CD4-positive, alpha-beta T cell (primary cell): ENCODE data around the gene REC114. TPM values are rescaled to one million over a fixed set of nuclear protein-coding genes. Genes with fewer than 3 reads are reported as not detected.
"Not testable (repeated sequence)": the region's sequence is repeated elsewhere in the genome, so short reads cannot be mapped to it uniquely, and the experiment has no call there.

Experiments used
- ATAC-seq: fragments of 200-7000 bp; cut with Tn5 transposase; one replicate; pipeline ENCODE4 v1.10.0; 2022; ENCODE audit warnings: mild to moderate bottlenecking; ENCODE audit not compliant: poor library complexity
- CTCF ChIA-PET: fragments of 350-600 bp; sonication (Branson Sonifier 250); formaldehyde crosslinking; loops from one replicate; lab custom pipeline; 2021; ENCODE audit warnings: antibody characterized with exemption, inconsistent platforms; lab: Charles Lee
- POLR2A ChIA-PET: fragments of 350-600 bp; sonication (Branson Sonifier 250); formaldehyde crosslinking; loops from one replicate; lab custom pipeline; 2021; ENCODE audit warnings: antibody characterized with exemption, inconsistent platforms; lab: Charles Lee
- DNase-seq, 14 experiments: peaks; one replicate each; pipeline ENCODE4 v3.0.0-alpha.2; 2013 to 2020; ENCODE audit warnings: mixed read lengths in 2 of 14
- H3K27ac ChIP-seq, 2 donors: one replicate each; pipeline versions ENCODE4 v1.5.1 to v1.7.0; 2013; ENCODE audit warnings: low read length in 2 of 2, low read depth in 1 of 2, mild to moderate bottlenecking in 1 of 2
- H3K27me3 ChIP-seq, 2 experiments: 1 replicate in 1 of 2; 2 replicates in 1 of 2; pipeline versions ENCODE4 v1.6.1 to v1.7.0; 2013; ENCODE audit warnings: low read length in 2 of 2, control low read depth in 1 of 2, mild to moderate bottlenecking in 1 of 2, moderate library complexity in 1 of 2; ENCODE audit not compliant: insufficient read depth in 2 of 2, control insufficient read depth in 1 of 2
- H3K36me3 ChIP-seq: one replicate; pipeline ENCODE4 v1.6.1; 2013; ENCODE audit warnings: low read length, control low read depth; ENCODE audit not compliant: insufficient read depth
- H3K4me1 ChIP-seq: one replicate; pipeline ENCODE4 v1.6.1; 2013; ENCODE audit warnings: low read length, control low read depth; ENCODE audit not compliant: insufficient read depth
- H3K4me3 ChIP-seq: one replicate; pipeline ENCODE4 v1.5.1; 2013; ENCODE audit warnings: mild to moderate bottlenecking, low read length, moderate library complexity
- H3K9me3 ChIP-seq, 2 experiments: 1 replicate in 1 of 2; 2 replicates in 1 of 2; pipeline versions ENCODE4 v1.6.1 to v1.7.0; 2013; ENCODE audit warnings: low read length in 2 of 2, mild to moderate bottlenecking in 2 of 2, control low read depth in 1 of 2, moderate library complexity in 1 of 2; ENCODE audit not compliant: control insufficient read depth in 1 of 2, insufficient read depth in 1 of 2
- H3K27ac Mint-ChIP-seq: one replicate; pipeline ENCODE4 v1.8.0; 2020; ENCODE audit warnings: mixed read lengths
- H3K27me3 Mint-ChIP-seq: one replicate; pipeline ENCODE4 v1.8.0; 2021; ENCODE audit warnings: mixed read lengths
- H3K36me3 Mint-ChIP-seq: one replicate; pipeline ENCODE4 v1.8.0; 2021; ENCODE audit warnings: low read depth, mixed read lengths
- H3K4me1 Mint-ChIP-seq: one replicate; pipeline ENCODE4 v1.8.0; 2021; ENCODE audit warnings: low read depth, mixed read lengths
- H3K4me3 Mint-ChIP-seq: one replicate; pipeline ENCODE4 v1.8.0; 2020; ENCODE audit warnings: mild to moderate bottlenecking, mixed read lengths
- H3K9me3 Mint-ChIP-seq: one replicate; pipeline ENCODE4 v1.8.0; 2020; ENCODE audit warnings: mixed read lengths
- CTCF ChIP-seq: fragments of 200-600 bp; IDR thresholded peaks from one replicate; pipeline ENCODE4 v1.8.0; 2022; ENCODE audit warnings: antibody characterized with exemption, mild to moderate bottlenecking
- intact Hi-C, 2 experiments: fragments of 100-400 bp; cut with DNase I in 1 of 2; cut with micrococcal nuclease in 1 of 2; formaldehyde crosslinking; loops; one replicate each; pipeline versions ENCODE4 v1.15.1 to v1.9.0; 2023 to 2025; cut with DNase I, micrococcal nuclease
- total RNA-seq, 174 experiments: library from RNA in 2 of 174; stranded (reverse) in 2 of 174; gene quantifications; one replicate each; pipeline ENCODE4 v1.2.3 and lab custom pipeline; 2021 to 2026

REC114 gene
- total RNA-seq, 2 experiments from 2014 or later, result not detected

DNA sequence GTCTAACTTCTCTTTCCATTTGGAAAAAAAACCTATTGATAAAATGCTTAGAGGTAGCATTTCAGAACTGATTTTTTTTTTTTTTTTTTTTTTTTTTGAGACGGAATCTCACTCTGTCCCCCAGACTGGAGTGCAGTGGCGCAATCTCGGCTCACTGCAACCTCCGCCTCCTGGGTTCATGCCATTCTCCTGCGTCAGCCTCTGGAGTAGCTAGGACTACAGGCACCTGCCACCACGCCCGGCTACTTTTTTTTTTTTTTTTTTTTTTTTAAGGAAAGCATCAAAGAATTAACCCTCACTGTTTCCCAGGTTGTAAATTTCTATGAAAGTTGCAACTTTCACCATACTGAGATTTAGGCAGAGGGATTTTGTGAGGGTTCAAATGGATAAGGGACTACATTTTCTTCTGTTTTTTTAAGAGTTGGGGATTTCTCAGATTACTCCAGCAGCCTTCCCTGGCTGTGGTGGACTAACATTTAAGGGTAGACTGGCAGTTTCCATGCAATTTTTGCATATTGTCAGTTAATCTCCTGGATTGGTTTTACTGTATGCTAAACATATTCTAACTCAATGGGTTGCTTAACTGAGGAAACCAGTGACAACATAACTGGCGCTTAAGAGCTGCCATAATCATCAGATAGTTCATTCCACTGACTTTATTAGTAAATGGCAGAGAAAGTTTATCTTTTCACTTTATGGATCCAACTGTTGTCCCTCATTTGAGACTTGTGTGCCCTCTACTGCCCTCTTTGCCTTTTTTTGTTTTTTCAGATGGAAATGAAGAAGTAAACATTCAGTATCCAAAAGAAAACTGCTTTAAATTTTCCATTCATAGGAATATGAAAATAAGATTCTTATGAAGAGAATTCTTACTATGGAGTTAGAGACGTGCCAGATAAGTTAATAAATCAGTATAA lies 96.5 kb downstream of the REC114 start:
- DNase-seq, result no peak
- no peaks in the 10 kb centered on the region for H3K27me3 ChIP-seq
- ChIA-PET CTCF (interaction anchor here (0.6 kb wide), 1 partner anchor 21 kb away, joined by 4 read pairs; no protein-coding TSS in a partner anchor), POLR2A (no interaction called here)
- H3K36me3 ChIP-seq, result no peaks in the 10 kb centered on the region
- Mint-ChIP-seq H3K27me3 (no peaks in the 10 kb centered on the region), H3K4me3 (no peak overlapping the region), H3K4me1 (no peaks in the 10 kb centered on the region), H3K27ac (no peak overlapping the region), H3K9me3 (no peaks in the 10 kb centered on the region), H3K36me3 (no peaks in the 10 kb centered on the region)
- TF ChIP-seq CTCF, result no peak
- H3K4me3 ChIP-seq, result no peak overlapping the region
- no peak overlapping the region for H3K27ac ChIP-seq
- H3K9me3 ChIP-seq, result no peaks in the 10 kb centered on the region
- H3K4me1 ChIP-seq, result no peaks in the 10 kb centered on the region
- intact Hi-C loops, result no loop called here
- no peak for ATAC-seq

GRCh38 chr15:73540161-73540560 lies 97.2 kb downstream of the REC114 start:
- no peaks in the 10 kb centered on the region for H3K27me3 Mint-ChIP-seq
- H3K36me3 Mint-ChIP-seq, result no peaks in the 10 kb centered on the region
- H3K9me3 Mint-ChIP-seq, result no peaks in the 10 kb centered on the region
- no peak overlapping the region for H3K4me3 Mint-ChIP-seq
- CTCF ChIA-PET, result no interaction called here
- TF ChIP-seq CTCF, result no peak
- H3K4me1 ChIP-seq, result no peaks in the 10 kb centered on the region
- ATAC-seq (no peak), DNase-seq (no peak)
- H3K36me3 ChIP-seq, result no peaks in the 10 kb centered on the region
- POLR2A ChIA-PET, result no interaction called here
- no peaks in the 10 kb centered on the region for H3K4me1 Mint-ChIP-seq
- no peak overlapping the region for H3K27ac Mint-ChIP-seq
- H3K4me3 ChIP-seq, result no peak overlapping the region
- H3K27me3 ChIP-seq, result no peaks in the 10 kb centered on the region
- intact Hi-C loops, result no loop called here
- H3K9me3 ChIP-seq, result no peaks in the 10 kb centered on the region
- no peak overlapping the region for H3K27ac ChIP-seq

DNA sequence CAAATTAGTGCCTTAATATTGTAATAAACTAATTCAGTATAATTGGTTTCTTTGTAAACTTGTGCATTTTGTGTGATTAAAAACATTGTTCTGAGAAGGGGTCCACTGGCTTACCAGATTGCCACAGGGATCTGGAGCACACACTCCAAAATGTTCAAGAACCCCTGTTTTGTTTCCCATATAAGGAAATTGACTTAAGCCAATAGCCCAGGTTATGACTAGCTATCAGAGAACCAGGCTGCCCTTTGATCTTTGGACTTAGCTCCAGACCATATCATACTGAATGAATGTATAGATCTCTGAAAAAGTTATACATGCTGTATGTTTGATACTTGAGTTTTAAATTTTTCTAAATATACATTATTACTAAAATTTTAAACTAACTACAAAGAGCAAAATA lies 98.5 kb downstream of the REC114 start:
- Mint-ChIP-seq H3K27me3 (no peaks in the 10 kb centered on the region), H3K4me1 (no peaks in the 10 kb centered on the region), H3K36me3 (no peaks in the 10 kb centered on the region), H3K9me3 (no peaks in the 10 kb centered on the region), H3K27ac (no peak overlapping the region), H3K4me3 (no peak overlapping the region)
- TF ChIP-seq CTCF, result no peak
- H3K27me3 ChIP-seq, result no peaks in the 10 kb centered on the region
- H3K4me3 ChIP-seq, result no peak overlapping the region
- no peaks in the 10 kb centered on the region for H3K9me3 ChIP-seq
- POLR2A ChIA-PET, result no interaction called here
- H3K27ac ChIP-seq, result no peak overlapping the region
- no peaks in the 10 kb centered on the region for H3K36me3 ChIP-seq
- CTCF ChIA-PET, result no interaction called here
- intact Hi-C loops, result no loop called here
- DNase-seq, result no peak
- ATAC-seq, result no peak
- H3K4me1 ChIP-seq, result no peaks in the 10 kb centered on the region

- H3K27ac Mint-ChIP-seq, H3K9me3 ChIP-seq, H3K27me3 ChIP-seq, intact Hi-C loops, DNase-seq, H3K36me3 Mint-ChIP-seq, POLR2A ChIA-PET, H3K27ac ChIP-seq, H3K36me3 ChIP-seq, H3K27me3 Mint-ChIP-seq, H3K4me3 Mint-ChIP-seq, H3K4me1 ChIP-seq, ATAC-seq, H3K4me1 Mint-ChIP-seq, H3K4me3 ChIP-seq, CTCF ChIA-PET, H3K9me3 Mint-ChIP-seq: not testable (repeated sequence)
Observed at GRCh38 chr15:73548925-73549324, 106.0 kb downstream of the REC114 start.
